Activated effector memory CD4-positive, alpha-beta T cell treated with Interleukin-2 at 50 U/mL for 16 hours (primary cell): ENCODE measurements around the gene PCDHGC4.

Source experiments
- DNase-seq: peaks from one replicate; pipeline ENCODE4 v3.0.0-alpha.2; 2020

Gene PCDHGC4

DNA sequence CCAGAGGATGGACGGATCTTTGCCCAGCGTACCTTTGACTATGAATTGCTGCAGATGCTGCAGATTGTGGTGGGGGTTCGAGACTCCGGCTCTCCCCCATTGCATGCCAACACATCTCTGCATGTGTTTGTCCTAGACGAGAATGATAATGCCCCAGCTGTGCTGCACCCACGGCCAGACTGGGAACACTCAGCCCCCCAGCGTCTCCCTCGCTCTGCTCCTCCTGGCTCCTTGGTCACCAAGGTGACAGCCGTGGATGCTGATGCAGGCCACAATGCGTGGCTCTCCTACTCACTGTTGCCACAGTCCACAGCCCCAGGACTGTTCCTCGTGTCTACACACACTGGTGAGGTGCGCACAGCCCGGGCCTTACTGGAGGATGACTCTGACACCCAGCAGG is 5.9 kb downstream of the PCDHGC4 start:
- no peak for DNase-seq

DNA sequence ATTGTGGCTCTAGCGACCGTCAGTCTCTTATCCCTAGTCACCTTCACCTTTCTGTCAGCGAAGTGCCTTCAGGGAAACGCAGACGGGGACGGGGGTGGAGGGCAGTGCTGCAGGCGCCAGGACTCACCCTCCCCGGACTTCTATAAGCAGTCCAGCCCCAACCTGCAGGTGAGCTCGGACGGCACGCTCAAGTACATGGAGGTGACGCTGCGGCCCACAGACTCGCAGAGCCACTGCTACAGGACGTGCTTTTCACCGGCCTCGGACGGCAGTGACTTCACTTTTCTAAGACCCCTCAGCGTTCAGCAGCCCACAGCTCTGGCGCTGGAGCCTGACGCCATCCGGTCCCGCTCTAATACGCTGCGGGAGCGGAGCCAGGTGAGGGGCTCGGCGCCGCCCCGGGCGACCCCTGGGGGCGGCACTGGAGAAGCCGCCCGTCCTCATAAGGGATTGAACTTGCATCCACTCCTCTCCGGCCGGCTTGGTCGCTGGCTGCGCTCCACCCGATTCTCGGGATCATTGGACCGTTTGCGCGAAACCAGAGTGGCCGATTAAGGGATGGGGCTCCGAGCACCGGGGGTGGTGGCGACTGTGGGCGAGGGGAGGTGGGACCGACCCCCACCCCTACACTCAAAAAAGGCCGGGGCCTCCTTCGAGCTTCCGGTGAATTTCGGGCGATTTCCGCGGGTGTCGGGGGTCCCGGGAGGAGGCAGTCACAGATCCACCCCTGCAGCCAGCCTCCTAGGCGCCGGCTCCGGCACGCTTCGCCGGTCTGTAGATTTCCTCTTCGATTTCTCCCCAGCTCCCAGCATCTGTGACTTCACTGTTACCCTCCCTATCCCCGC is 6.7 kb downstream of the PCDHGC4 start:
- no peak for DNase-seq

DNA sequence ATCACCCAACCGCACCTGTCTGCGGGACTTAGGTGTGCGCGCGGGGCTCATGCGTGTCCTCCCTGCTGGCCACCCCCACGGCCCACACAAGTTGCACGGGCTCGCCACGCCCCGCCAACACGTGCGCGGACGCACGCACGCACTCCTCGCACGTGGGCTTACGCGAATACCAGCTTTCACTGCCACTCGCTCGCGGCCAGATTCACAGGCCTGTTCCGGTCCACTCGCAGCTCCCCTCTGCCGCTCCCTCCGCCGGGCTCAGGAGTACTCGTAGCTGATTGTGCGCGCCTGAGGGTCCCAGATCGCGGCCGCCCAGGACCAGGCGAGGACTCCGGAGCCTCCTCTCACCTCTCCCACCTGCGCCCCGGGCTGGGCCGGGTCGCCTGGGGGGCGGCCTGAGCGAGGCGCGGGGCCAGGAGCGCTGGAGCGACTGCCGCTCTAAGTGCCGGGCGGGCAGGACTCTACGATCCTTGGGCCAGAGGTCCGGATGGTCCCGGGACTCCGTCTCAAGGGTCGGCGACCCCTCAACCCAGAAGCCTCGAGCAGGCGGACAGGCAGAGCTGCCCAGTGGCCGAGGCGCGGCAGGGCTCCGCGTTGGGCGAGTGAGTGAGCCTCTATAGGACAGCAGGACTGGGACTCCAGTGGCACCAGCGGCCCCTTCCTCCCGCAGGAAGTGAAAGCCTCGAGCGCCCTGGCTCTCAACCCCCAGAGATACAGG is 7.5 kb downstream of the PCDHGC4 start:
- DNase-seq, result no peak

DNA sequence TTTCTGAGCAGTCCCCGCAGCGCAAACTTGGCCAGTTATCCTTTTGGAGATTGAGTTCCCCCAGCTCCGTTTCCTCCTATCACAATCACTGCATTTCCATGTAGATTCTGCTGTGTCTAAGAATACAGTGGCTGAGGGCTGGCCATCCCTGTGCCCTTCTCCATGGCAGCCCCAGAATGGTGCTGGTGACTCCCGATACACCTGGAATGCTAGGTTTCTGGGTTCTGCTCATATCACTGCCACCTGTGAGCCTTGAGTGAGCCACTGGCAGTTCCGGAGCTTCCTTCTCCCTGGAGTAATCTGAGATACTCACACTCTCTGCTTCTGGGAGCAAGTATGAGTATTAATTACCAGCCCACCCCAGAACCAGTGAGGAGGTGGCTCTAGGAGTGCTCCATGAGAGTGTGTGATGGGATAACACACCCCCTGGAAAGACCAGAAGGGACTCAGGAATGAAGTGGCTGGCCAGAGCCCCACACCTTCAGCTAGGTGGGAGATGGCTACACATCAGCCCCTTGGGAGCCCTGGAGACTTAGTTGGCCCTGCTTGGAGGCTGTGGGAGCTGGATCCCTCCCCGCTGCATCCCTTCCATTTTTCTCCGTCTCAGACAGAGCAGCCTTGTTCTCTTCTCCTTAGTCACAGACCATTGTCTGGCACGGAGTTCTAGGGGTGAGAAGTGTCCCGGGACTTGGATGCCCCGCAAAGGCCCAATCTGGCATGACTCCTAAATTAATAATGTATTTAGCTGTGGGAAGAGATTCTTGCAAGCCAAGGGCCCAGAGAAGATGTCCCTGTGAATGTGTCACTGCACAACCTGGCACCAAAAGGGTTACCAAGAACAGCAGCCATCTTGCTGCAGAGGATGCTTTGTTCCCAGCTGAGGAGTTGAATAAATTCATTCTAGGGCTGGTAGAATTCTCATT is 8.9 kb downstream of the PCDHGC4 start:
- no peak for DNase-seq

DNA sequence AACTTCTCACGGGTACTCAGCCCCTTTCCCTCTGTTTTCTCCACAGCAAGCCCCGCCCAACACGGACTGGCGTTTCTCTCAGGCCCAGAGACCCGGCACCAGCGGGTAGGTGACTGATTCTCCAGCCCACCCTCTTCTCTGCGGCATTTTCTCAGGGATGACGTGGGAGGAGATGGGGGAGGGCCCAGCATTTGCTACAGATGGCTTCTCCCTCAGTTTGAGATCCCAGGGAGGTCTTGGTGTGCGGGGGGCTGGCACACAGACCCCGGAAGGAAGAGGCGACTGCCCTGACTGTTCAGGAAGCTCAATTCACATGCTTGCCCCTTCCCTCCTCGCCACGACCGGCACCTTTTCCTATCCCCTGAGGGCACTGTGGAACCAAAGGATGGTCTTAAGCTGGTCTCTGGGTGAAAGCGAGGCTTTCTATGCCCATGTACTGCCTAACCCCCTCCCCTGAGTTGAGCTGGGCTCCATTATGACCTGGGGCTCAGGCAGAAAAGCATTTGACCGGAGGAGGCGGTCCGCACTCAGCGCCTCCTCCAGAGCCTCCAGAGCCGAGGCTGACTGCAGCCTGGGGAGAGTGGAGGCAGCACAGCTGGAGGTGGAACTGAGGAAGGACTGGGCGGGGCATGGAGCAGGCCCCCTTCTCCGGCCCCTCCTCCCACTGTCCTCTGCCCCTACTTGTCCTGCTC is 10.1 kb downstream of the PCDHGC4 start:
- no peak for DNase-seq

DNA sequence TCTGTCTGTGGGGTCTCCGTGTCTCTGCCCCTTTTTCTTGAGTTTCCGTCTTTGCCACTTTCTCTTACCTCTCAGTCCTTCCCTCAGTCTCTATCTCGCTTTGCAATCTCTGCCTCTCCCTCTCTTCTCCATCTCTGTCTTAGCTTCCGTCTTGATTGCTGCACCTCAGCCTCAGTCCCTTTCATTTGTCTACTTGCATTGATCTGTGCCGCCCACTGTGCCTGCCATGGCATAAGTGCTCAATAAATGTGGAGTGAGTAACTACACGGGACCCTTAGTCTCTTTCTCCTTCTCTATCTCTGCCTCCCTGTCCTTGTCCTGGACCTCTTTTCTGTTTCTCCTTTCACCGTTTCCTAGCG is 10.6 kb downstream of the PCDHGC4 start:
- no peak for DNase-seq

DNA sequence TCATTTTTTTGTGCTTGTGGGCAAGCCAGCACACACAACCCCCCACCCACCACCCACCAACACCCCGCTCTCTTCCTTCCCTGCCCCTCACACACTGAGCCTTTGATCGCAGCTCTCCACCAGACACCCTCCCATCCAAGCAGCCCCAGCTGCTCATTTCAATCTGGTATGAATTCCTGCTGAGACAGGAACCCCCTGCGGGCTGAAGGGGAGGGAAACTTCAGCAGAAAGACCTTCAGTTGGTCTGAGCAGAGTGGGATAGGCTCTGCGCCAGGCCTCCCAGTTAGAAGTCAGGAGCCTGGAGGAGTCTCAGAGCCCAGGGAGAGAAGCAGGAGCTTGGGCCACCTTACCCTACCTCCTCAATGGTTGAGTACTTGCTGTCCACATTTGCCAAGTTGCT is 11.2 kb downstream of the PCDHGC4 start:
- no peak for DNase-seq

DNA sequence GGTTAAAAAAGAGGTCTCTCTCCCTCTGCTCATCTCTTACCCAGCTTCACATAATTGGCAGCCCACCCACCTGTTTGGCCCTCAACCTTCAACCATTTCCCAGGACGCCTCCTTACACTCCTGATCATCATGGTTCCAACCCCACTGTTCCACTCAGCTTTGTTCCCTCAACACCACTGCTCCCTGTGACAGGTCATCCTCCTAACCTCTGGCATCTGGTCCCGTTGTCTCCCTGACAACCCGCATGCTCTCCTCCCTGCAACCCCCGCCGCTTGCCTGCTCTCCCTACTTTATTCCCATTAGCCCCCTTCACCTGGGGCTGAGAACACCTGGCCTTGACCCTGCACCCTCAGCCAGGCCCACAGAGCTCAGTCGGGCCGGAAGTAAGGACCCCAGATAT is 16.9 kb downstream of the PCDHGC4 start:
- DNase-seq, result no peak

DNA sequence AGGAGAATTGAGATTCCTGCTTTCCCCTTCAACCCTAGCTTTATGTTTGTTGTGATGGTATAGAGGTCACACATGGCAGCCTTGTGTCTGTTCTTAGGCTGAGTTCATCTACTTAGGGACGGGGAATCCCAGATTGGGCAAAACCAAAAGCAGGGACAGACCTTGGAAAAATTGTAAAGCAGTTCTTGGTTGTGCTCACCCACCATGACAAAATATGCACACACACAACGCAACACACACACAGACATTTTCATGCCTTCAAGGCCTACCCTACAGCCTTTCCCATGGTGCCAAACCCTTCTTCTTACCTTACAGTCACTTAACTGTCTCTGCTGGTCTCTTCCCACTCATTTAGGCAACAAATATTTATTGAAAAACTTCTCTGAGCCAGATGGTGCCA is 18.9 kb downstream of the PCDHGC4 start:
- DNase-seq, result no peak

DNA sequence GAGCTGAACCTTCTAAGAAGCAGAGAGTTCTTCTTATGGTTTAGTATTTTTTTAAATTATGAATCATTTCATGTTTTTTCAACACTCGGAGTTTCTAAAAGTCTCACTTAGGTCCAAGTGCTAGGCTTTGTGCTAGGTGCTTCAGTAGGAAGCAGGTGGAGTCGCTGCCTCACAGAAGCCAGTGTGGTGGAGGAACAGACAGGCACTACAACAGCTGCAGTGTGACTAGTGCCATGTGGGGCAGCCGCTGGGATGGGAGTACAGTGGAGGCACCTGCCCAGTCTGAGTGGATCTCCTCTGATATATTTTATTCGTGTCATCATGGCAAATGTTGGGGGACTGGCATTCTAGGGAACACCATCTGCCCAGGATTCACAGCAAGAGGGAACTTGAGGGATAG is 19.4 kb downstream of the PCDHGC4 start:
- no peak for DNase-seq

DNA sequence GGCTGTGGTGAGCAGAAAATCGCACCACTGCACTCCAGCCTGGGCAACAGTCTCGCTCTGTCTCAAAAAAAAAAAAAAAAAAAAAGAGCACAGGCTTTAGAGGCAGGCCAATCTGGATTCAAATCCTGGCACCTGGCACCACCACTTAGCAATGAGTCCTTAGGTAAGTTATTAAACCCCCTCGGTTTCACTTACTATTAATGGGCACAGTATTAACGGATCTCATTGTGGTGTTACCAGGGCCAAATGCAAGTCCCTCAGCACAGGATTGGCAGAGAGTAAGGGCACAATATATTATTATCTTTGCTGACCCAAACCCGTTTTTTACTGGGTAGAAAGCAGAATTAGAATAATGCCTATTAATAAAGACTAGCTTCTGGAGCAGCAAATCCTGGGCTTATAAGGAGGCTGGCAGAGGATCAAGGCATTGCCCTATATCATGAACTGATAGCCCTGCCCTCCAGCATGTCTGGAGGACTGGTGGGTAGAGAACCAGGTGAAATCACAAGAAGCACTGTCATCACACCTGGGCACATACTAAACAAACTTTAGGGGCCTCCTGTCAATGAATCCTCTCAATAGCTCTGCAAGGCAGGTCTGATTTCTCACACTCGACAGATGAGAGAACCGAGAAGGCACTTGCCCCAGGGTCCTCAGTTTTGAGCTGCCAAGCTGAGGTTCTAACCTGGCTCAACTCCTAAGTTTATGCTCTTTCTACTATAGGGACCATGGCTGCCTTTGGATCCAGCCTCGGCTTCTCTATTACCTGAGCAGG is 21.7 kb downstream of the PCDHGC4 start:
- DNase-seq, result no peak

DNA sequence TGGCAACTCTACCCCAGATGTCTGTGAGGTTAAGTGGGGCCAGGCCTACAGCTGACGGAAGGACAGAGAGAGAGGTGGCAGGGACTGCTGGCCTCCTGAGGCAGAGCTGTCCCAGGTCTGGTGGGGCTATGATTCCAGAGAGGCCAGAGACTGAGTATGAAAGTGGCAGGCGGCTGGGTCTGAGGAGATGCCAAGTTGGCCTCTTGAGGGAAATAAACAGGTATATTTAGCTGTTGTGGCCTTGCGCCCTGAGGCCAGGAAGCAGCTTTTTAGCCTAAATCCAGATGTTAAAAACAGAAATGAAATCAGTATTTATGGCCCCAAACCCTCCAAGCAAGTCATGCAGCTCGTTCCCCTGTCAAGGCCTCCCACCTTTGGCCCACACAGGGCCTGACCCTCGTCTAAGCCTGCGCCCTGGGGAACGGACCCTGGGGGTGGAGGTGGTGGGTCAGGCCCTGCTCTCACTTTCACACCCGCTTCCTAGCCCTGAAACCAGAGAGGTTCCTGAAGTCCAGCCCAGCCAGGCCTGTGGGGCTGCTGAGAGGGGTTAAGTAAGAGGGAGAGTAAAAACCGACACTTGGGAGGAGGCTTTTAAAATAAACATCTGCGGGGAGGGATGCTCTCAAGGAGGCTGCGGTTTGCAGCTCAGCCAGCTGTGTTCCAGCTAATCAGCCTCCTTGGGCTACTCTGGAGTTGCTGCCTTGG is 22.7 kb downstream of the PCDHGC4 start:
- no peak for DNase-seq

DNA sequence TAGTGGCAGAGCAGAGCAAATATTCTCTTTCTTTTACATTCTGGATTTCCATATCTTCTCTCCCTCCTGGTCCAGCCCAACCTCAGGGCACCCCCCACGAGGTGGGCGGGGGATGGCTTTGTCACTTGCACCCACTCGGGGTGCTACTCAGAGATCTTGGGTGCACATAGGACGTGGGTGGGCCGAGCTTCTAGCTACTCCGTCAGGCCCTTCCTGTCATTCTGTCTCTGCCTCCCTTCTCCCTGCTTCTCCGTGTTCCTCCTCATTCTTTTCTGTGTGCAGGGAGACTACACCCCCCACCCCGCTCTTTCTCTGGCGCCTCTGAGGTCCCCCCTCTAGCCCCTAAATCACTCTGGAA is 23.6 kb downstream of the PCDHGC4 start:
- no peak for DNase-seq

DNA sequence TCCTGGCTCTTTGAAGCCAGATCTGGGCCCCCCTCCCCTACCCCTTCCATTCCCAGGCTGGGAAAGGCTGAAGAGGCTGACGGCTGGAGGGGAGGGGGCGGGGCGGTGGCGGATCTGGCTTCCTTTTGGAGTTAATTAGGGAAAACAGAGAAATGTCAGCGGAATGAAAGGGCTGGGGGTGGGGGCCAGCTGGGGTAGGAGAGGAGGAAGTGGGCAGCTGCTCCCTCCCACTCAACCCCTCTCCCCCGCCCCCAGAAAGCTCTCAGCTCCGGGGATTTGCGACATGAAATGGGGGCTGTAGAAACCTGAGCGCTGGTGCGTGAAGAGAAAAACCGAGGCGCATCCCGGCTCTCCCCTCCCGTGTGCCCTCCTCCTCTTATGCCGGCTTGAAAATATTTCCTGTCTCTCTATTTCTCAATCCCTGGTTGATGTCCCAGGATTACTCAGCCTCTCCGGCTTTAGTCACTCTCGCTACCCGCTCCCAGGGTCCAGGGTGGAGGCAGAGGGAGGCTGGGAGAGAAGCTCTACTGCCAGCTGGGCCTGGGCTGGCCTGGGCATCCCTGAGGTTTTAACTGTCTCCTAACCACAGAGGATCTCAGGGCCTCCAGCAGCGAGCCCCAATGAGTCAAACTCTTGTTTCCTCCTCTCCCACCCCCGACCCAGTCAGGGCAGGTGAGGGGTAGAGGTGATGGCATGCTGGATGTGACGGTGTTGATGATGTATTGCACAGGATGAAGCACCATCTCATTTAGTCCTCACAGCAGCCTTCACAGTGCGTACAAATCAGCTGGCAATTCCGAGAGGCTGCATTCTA is 24.2 kb downstream of the PCDHGC4 start:
- DNase-seq, result no peak

DNA sequence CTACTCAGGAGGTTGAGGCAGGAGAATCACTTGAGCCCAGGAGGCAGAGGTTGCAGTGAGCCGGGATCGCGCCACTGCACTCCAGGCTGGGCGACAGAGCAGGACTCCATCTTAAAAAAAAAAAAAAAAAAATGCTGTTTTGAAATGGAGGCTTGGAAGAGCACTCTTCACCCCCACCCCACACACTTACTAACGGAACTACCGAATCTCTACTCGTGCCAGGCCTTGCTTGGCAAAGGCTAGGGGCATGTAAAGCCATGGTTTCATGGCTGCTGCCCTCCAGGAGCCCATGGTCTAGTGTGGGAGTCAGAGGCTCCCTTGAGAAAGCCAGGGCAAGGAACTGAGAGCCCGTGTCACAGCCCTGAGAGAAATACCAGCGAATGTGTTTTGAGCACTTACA is 25.3 kb downstream of the PCDHGC4 start:
- no peak for DNase-seq

DNA sequence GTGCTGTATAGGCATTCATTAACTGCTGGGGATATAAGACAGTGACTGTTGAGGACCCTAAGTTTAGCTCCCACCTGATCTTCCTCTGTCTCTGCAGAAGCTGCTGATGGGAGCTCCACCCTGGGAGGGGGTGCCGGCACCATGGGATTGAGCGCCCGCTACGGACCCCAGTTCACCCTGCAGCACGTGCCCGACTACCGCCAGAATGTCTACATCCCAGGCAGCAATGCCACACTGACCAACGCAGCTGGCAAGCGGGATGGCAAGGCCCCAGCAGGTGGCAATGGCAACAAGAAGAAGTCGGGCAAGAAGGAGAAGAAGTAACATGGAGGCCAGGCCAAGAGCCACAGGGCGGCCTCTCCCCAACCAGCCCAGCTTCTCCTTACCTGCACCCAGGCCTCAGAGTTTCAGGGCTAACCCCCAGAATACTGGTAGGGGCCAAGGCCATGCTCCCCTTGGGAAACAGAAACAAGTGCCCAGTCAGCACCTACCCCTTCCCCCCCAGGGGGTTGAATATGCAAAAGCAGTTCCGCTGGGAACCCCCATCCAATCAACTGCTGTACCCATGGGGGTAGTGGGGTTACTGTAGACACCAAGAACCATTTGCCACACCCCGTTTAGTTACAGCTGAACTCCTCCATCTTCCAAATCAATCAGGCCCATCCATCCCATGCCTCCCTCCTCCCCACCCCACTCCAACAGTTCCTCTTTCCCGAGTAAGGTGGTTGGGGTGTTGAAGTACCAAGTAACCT is 26.2 kb downstream of the PCDHGC4 start:
- DNase-seq, result no peak

DNA sequence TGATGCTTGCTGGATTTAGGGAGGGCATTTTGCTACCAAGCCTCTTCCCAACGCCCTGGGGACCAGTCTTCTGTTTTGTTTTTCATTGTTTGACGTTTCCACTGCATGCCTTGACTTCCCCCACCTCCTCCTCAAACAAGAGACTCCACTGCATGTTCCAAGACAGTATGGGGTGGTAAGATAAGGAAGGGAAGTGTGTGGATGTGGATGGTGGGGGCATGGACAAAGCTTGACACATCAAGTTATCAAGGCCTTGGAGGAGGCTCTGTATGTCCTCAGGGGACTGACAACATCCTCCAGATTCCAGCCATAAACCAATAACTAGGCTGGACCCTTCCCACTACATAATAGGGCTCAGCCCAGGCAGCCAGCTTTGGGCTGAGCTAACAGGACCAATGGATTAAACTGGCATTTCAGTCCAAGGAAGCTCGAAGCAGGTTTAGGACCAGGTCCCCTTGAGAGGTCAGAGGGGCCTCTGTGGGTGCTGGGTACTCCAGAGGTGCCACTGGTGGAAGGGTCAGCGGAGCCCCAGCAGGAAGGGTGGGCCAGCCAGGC is 27.0 kb downstream of the PCDHGC4 start:
- no peak for DNase-seq

DNA sequence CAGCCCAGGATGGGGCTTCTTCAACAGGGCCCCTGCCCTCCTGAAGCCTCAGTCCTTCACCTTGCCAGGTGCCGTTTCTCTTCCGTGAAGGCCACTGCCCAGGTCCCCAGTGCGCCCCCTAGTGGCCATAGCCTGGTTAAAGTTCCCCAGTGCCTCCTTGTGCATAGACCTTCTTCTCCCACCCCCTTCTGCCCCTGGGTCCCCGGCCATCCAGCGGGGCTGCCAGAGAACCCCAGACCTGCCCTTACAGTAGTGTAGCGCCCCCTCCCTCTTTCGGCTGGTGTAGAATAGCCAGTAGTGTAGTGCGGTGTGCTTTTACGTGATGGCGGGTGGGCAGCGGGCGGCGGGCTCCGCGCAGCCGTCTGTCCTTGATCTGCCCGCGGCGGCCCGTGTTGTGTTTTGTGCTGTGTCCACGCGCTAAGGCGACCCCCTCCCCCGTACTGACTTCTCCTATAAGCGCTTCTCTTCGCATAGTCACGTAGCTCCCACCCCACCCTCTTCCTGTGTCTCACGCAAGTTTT is 27.6 kb downstream of the PCDHGC4 start:
- peak; percentile 71 for DNase-seq
